ENCODE data around the gene COPS8.

COPS8 gene

DNA sequence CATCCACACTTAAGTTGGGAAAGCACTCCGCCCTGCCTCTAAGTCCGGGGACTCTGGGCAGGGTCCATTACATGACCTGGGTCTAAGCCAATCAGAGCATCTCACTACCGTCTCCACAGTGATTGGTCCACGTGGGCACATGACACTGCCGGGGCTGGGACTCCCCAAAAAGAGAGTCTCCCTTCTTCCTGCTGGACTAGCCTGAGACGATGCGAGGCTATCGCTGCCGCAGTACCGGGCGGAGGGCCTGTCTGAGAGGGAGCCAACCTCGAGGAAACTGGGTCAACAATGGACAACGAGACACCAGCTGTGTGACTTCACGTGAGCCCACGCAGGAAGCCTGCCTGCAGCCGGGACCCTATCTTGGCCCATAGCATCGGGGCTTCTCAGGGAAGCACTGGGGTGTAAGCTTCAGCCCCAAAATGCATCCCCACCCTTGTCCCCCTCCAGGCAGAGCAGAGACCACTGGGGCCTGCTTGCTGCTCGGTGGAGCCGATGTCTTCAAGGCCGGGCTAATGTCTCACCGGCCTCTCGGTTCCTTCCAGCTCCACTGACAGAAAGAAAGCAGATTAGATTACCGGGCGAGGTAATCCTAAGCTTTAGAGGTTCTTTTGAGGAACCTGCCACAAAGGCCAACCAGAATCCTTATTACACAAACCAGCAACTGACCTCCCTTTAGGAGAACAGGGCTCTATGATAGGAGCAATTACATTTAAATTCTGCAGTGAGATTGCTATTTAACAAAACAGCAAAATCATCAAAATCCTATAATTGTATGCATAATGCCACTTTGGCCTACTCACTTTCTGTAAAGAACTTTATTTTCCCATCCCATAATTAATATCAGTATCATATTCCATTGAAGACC, 21.3 kb upstream of the COPS8 start:
- DNase-seq (ENCODE audit: low read depth) = no peak

DNA sequence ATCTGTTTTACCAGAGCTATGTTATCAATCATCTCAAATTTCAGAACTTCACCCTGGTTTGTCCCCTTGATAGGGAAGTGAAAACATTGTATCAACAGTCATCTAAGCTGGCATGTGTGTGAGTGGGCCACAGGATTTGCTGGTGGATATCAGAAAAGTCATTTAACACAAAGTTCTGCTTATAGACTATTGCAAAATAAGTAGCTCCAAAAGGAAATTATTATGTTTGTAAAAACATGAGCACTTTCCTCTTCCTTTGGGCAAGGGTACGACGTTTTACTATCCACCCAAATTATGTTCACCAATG, 20.7 kb upstream of the COPS8 start:
- DNase-seq (ENCODE audit: low read depth) = no peak

DNA sequence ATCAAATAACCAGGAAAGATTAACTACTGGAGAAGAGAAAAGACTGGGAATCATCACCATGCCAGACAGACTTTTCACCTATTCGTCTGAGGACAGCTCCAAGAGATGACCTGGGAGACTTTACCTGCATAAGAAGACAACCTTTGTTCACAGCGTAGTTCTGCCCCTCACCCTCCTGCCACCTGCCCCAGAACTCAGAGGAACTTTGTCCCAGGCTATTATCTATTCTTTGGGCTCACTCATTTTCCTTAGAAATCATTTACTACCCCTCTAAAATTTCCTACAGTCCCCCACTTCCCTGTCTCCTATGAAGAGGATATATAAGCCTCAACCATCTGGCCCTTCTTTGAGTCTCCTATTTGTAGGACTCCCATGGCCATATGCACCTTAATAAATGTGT, 19.3 kb upstream of the COPS8 start:
- no peak for DNase-seq (ENCODE audit: low read depth)

DNA sequence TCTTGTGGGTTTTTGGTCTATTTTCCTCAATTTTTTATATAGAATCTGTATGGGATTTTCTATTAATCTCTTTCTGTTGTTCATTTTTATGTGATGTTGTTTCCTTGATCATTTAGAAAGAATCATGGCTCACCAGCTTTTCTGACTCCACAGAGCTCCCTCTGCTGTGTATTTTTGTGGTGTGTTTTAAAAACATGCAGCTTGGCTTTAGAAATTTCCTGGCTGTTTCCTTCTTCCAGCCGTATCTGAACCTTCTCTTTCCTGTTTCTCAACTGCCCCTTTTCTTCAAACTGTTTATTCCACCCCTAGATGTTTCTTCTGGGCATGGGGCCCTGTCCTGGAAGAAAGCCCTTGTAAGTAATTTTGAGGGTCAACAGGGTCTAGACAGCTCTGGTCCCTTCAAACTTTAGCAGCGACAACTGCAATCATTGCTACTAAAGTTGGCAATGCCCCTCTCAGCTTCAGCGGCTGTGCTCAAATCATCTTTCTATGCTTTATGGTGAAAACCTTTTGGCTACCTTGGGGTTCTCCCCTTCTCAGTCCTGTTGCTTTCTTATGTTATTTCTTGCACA, 17.6 kb upstream of the COPS8 start:
- DNase-seq (ENCODE audit: low read depth) = no peak

DNA sequence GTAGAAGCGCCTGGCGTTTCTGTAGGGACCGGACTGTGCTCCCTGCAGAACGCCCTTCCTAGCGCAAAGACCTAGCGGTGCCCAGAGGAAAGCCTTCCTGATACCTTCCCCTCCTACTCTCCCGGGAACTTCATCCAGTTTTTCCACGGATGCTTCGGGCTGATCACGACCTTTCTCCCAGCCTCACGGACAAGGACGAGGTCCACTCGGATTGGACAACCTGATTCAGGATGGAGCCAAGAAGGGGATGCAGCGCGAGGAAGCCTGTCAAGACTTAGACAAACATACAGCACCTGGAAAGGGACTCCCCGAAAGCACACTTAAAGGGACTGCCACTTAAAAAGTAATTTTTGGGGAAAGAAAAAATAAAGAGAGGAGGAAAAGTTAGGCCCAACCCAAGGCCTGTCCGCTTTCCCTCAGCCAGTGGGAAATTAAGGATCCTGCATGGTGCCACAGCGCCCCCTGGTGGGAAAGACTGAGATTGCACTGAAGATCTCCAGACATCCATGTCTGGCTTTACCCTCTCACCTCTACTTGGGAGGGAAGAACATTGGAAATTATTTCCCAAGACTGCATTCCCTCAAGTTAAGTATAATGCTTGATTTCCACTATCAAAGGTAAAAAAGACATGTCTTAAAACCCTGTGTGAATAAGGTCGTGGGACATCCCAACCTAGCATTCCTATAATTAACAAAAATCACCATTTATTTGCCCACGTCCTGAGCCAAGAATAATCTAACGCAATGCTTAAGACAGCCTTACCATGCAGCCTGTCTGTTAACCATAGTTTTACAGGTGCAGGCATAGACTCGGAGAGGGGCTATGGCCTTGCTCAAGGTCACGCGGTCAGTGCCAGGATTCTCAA, 13.4 kb upstream of the COPS8 start:
- DNase-seq (ENCODE audit: low read depth) = peak; percentile 60

DNA sequence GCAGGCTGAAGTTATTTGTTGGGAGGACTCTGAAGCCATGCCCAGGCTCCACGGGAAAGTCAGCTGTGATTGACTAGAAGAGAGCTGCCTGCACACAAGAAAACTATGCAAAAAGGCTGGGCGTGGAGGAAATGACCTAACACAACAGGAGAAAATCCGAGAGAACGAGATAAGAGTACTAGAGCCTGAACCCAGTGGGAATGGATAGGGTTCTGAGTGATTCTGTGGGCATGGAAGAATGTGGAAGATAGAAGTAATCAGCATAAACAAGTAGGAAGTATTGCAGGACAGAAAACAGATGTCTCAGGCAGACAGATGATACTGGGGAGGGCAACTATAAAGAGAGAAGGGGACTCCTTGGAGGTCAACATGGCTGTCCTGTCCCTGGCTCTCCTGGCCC, 12.1 kb upstream of the COPS8 start:
- DNase-seq (ENCODE audit: low read depth) = no peak

DNA sequence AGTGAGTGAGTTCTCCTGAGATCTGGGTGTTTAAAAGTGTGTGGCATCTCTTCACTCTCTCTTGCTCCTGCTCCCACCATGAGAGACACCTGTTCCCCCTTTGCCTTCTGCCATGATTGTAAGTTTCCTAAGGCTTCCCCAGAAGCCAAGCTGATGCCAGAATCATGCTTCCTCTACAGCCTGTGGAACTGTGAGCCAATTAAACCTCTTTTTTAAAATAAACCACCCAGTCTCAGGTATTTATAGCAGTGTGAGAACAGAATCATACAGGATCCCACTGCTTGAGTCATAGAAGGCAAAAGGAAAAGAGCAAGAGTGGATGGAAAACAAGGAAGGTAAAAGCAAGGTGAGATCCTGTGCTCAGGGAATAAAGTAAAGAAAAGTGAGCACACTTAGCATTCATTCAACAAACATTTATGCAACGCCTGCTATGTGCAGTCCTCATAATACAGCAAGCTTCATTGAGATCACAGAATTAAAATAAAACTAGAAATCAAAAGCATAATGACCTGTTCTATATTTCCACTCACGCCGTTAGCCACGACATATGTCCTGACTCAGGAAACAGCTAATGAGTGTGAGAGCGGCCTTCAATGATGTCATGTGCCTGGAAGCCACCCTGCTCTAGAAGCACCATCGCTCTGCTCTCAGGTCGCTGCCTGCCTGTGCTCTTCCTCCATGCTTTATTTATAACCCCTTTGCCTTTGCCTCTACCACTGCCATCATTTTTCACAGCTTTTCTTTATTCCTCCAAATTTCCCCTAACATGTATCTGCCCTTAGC, 11.3 kb upstream of the COPS8 start:
- no peak for DNase-seq (ENCODE audit: low read depth)

DNA sequence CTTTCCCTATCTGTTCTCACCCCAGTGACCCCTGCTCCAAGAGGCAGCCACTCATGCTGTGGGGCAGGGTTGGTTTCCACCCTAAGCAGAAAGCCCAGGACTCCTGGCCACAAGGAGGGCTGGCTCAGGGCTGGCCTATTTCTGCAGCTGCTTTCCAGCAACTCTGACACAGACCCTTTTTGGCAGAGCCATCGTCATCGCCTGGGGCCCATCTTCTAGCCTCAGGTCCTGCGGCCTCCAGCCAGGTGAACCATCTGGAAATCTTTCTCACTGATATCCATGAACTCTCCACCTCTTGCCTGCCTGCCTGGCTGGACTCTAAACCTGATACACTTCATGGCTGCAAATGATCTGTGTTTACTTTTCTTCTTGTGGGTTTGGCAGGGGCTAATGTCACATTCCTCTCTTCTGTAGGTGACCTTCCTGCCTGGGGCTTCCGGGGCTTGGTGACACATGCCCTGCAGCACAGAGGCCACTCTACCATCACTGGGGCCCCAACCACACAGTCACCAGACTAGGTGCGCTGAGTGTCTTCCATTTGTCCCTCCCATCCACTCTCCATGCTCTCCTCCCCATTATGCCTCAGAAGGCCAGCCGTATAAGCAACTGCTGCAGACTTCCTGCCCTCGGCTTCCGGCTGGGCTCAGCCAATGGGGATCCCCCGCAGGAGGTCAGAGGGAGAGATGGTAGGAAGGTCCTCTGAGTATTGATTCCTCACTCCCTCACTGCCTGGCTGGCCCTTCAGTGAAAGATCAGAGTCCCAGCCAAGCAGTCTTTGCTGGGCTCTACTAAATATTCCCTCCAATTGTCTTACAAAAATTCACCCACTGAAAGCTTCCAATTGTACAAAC, 9.7 kb upstream of the COPS8 start:
- DNase-seq (ENCODE audit: low read depth) = no peak

DNA sequence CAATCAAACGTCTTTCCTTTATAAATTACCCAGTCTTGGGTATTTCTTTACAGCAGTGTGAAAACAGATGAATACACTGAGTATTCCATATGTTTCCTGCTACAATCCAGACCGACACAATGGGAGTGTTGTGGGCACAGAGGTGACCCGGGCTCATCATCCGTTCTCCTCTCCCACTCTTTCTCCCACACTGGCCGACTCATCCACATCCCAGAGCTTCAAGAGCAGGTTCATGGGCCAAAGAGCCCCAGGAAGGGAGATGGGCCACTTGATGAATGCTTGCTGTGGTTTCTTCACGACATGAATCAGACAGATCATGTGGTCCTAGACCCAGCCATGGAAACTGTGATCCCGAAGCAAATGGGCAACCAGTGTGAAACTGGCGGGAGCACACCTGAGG, 4.1 kb upstream of the COPS8 start:
- DNase-seq (ENCODE audit: low read depth) = no peak

DNA sequence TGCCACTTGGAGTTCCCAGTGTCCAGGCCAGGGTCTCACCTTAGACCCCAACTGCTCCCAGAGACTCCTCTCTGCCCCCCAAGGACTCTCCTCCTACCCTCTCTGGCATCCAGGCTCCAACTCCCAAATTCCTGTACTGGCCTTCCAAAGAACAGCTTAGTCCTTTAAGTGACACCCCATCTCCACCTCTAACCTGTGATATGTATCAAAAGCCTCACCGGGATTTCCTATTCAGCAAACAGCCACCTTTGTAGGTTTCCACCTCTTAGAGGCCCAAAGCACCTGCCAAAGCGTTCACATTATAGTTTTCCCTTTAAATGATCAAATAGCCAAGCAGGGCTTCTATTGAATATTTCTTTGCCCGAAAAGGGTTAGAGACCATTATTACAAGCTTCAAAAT, 2.7 kb upstream of the COPS8 start:
- no peak for DNase-seq (ENCODE audit: low read depth)

DNA sequence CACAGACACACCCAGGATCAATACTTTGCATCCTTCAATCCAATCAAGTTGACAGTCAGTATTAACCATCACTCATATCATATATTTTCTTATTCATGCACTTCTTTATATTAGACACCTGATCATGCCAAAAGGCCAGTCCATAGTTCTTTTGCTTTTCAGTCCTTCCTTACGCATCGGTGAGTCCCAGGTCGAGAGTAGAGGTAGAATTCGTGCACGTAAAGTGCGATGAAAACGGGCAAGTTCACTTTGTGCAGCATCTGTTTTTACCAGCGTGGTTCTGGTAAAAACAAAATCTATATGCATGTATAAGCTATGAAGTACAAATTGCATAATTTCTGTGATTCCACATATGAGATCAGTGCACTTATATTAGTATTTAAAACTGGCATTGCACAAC, 1.2 kb upstream of the COPS8 start:
- DNase-seq (ENCODE audit: low read depth) = no peak

DNA sequence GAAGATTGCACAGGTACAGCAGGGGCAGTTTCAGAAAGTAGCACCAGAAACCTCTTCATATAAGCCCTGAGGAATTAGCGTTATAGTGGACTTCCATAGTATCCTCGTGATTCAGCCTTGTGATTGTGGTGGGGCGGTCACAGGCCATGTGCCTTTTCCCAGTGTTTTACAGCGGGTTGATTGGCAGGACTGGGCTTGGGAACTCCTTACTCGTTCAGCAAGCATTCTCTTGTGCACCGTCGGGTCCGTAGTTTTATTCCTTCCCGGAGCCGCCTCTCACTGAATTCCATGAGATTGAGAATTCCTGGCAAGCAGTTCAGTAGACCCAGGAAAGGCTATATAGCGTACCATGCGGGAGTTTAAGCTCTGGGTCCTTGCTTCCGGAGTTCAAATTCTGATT, 5.2 kb downstream of the COPS8 start:
- no peak for DNase-seq (ENCODE audit: low read depth)

DNA sequence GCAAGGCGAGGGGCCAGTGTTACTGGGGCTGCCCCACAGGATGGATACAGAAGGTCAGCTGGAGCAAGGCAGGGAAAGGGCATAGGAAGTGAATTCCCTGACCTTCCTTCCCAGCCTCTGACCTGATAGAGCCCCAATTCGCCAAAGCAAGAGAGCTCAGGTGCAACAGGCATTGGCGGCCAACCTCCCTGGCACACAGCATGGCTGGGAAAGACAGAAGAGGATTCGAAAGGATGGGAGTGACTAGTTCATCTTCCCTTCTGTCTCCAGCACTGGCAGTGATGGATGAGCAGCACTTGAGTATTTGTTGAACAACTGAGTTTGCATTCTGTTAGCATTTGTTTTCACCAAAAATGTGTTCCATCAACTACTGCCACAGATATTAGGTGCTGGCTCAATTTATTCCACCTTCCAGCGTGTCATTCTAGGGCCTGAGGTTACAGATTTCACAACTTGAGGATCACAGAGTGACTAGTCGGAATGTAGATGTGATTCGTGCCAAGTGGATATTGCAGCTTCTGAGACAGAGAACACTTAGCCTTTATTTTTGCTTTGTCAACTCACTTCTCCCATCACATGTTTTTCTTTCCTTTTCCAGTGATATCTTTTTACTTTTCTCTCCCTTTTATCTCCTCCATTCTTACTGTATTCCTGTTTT, 6.2 kb downstream of the COPS8 start:
- DNase-seq (ENCODE audit: low read depth) = no peak

DNA sequence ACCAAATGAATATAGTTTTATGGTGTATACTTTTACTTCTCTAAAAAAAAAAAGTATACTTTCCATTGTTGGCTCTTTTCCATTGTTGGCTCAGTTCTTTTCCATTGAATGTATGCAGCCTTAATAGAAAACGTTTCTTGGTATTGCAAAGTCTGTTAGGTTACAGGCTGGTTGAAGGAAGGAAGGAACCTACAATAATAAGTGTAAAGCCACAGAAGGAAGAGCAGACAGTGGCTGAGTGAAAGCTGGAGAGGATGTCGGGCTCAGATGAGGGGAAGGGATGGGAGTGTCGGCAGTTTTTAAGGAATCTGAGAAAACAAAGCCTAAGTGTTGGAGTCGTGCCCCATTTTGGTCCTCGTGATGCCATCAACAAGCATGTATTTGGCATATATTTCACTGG, 6.8 kb downstream of the COPS8 start:
- no peak for DNase-seq (ENCODE audit: low read depth)

DNA sequence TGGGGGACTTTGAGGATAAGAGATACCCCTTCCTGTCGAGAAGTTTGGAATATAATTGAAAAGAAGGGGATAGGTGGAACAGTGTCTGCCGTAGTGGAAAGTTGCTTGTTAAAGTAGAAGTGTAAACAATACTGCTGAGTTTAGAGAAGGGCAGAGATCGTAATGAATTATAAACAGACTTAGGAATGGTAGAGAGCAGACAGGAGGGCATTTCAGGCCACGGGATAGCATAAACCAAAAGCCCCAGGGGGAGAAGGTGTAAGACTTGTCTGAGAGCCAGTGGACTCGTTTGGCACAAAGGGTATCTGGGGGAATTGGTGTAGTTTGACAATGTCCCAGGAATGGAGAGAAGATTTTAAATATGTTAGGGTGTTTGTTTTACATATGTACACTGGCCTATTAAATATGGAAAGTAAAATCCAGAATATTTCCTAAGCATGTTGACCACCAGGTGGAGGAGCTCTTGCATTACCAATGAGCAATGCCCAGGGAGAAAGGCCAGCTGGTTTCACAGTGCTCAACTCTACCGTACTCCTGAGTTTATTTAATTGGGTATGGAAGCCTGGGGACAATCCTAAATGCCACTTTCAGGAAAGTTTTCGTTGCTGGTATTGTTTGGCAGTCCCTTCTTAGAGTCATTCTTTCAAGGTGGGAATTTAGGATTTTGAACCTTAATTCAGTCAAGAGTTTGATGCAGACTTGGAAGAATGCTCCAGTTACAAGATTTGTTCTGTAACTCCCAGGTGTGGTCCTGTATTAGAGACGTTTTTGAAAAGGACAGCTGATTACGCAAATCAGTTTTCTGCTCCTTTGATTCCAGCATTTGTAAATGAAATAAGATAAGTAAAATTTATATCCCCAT, 7.5 kb downstream of the COPS8 start:
- no peak for DNase-seq (ENCODE audit: low read depth)

DNA sequence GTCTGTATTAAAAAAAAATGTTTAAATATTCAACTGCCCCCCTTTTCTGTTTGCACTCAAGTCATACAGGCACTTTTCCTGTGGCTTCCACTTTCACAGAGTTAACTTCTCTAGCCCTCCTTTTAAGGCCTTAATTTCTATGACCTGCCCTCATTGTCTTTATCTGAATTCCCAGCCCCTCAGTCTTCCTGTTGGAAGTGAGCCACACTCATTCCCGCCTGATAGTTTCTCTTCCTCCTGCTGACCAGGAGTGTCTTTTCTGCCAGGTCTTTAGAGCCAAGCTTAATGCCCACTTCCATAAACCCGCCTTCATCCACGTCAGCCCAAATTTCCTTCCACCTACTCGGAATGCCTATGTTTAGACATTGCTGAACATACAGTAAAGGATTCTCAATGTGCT, 10.5 kb downstream of the COPS8 start:
- no peak for DNase-seq (ENCODE audit: low read depth)

DNA sequence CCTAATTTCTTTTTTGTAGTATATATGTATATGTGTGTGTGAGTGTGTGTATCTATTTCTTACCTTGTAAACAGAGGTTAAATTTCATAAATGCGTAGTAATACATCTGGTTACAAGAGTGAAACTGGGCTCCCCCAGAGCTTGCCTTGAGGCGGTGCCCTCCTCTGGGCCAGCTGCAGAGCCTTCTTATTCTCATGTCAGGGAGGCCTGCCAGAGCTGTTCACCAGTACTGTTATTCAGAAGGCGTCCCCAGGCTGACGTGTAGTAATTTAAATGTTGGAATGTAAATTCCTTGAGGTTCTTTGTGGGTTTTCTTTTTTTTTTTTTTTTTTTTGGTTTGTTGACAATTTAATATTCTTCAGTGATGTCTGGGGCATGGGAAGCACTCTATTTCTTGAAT, 11.2 kb downstream of the COPS8 start:
- DNase-seq (ENCODE audit: low read depth) = no peak

DNA sequence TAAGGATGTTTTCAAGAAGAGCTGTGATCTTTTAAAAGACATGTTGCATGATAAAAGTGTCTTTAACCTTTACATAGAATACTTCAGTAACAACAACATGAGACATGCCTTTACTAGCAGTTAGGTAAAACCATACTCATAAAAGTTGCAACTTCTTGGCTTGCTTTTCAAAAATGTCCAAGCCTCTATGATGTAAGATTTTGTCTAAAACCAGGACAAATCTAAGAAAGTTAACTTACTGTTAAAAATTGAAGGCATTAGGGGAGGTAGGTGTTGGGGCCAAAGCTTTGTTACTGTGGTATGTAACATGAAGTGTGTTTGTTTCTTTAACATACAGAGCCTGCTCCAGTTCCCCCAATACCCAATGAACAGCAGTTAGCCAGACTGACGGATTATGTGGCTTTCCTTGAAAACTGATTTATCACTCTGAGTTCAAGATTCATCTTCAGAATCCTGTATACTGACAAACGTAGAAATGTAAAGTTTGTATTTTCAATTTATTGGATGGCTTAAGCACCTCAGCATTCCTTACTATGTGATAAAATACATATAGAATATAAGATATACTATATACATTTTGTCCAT, 11.7 kb downstream of the COPS8 start:
- DNase-seq (ENCODE audit: low read depth) = no peak

DNA sequence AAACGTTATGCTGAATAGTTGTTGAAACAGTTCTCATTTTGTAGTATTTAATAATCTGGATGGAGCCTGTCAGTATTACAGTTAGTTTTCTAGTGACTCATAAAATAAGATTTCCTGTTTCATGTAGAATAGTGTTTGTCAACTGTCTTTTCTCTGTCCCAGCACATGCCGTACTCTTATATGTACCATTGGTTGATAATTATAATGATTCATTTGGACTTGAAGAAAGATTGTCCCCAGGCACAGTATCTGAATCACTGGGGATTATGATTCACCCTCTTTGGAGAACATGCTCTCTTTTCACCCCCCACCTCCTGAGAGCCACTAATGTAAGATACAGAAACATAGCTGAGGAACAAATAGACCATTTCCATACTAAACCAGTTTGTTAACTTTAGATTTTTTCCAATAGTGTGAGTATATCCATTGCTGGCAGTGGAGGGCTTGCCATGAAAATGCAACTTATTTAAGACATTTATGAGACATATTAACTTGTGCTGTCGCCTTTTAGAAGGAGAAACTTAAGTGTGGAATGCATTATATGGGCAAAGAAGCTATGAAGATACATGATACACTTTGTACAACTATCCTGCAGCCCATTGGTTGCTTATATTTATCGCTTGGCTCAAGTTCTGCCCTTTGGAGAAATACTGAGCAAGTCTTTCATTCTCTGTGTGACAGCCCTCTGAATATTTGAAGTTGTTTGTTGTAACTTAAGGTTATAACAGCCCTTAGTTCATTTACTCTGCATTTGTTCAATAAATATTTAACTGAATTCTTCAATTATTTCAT, 12.4 kb downstream of the COPS8 start:
- DNase-seq (ENCODE audit: low read depth) = no peak
